Measurements from ENCODE around the gene LCE1B.

The LCE1B gene

GRCh38 chr1:152859696-152860095 lies 47.9 kb downstream of the LCE1B start, which contains the start of gene LCE7A:
LCE7A (plus strand) TSS chr1:152859996; CDS start chr1:152860698, 702 bp downstream.
- no peaks in the 10 kb centered on the region for H3K9me3 ChIP-seq (ENCODE audit: insufficient read depth, low read length, severe bottlenecking)
- H3K79me2 ChIP-seq (ENCODE audit: insufficient read depth, low read length) = no peaks in the 10 kb centered on the region
- H3K36me3 ChIP-seq (ENCODE audit: insufficient read depth, low read length) = no peaks in the 10 kb centered on the region
- no peaks in the 10 kb centered on the region for H3K4me1 ChIP-seq (ENCODE audit: insufficient read depth, low read length)
- DNase-seq (no peak), ATAC-seq (ENCODE audit: insufficient read depth, low read depth) (no peak)
- H3K27ac ChIP-seq (ENCODE audit: low read length) = no peak within 1 kb of the TSS
- H3K4me2 ChIP-seq (ENCODE audit: insufficient read depth, low read length) = no peak within 1 kb of the TSS
- no peaks in the 10 kb centered on the region for H4K20me1 ChIP-seq (ENCODE audit: insufficient read depth, low read length)
- TF ChIP-seq CTCF (IDR thresholded peaks at IDR 0.05; ENCODE audit: borderline replicate concordance, extremely low read depth, low read length, poor library complexity, severe bottlenecking) = no peak
- TF ChIP-seq EZH2 (IDR thresholded peaks at IDR 0.05; ENCODE audit: borderline replicate concordance, low read depth, low read length, severe bottlenecking) = no peak
- no peak within 1 kb of the TSS for H3K4me3 ChIP-seq (ENCODE audit: low read depth in 1 of 2, low read length in 2 of 2)
- H3K9ac ChIP-seq (ENCODE audit: low read depth, low read length) = no peak within 1 kb of the TSS
- H3K27me3 ChIP-seq (ENCODE audit: insufficient read depth, low read length, poor library complexity) = peaks cover 22% of the 10 kb centered on the region
- no peak within 1 kb of the TSS for H2AFZ ChIP-seq (ENCODE audit: low read depth, low read length)

GRCh38 chr1:152860129-152860528 lies 48.4 kb downstream of the LCE1B start:
- ATAC-seq (ENCODE audit: insufficient read depth, low read depth) = no peak
- no peaks in the 10 kb centered on the region for H3K4me1 ChIP-seq (ENCODE audit: insufficient read depth, low read length)
- no peaks in the 10 kb centered on the region for H4K20me1 ChIP-seq (ENCODE audit: insufficient read depth, low read length)
- H3K36me3 ChIP-seq (ENCODE audit: insufficient read depth, low read length) = no peaks in the 10 kb centered on the region
- H2AFZ ChIP-seq (ENCODE audit: low read depth, low read length) = no peak overlapping the region
- H3K27me3 ChIP-seq (ENCODE audit: insufficient read depth, low read length, poor library complexity) = peaks cover 24% of the 10 kb centered on the region
- H3K79me2 ChIP-seq (ENCODE audit: insufficient read depth, low read length) = no peaks in the 10 kb centered on the region
- TF ChIP-seq CTCF (IDR thresholded peaks at IDR 0.05; ENCODE audit: borderline replicate concordance, extremely low read depth, low read length, poor library complexity, severe bottlenecking) (no peak), EZH2 (IDR thresholded peaks at IDR 0.05; ENCODE audit: borderline replicate concordance, low read depth, low read length, severe bottlenecking) (no peak)
- no peak overlapping the region for H3K27ac ChIP-seq (ENCODE audit: low read length)
- H3K4me3 ChIP-seq (ENCODE audit: low read depth in 1 of 2, low read length in 2 of 2) = no peak overlapping the region
- no peak overlapping the region for H3K4me2 ChIP-seq (ENCODE audit: insufficient read depth, low read length)
- H3K9me3 ChIP-seq (ENCODE audit: insufficient read depth, low read length, severe bottlenecking) = no peaks in the 10 kb centered on the region
- DNase-seq = no peak
- H3K9ac ChIP-seq (ENCODE audit: low read depth, low read length) = no peak overlapping the region

- Histone ChIP-seq H3K4me2 (ENCODE audit: insufficient read depth, low read length) (no peak overlapping the region), H3K4me1 (ENCODE audit: insufficient read depth, low read length) (no peaks in the 10 kb centered on the region), H3K27ac (ENCODE audit: low read length) (no peak overlapping the region), H3K36me3 (ENCODE audit: insufficient read depth, low read length) (no peaks in the 10 kb centered on the region), H4K20me1 (ENCODE audit: insufficient read depth, low read length) (no peaks in the 10 kb centered on the region), H3K9me3 (ENCODE audit: insufficient read depth, low read length, severe bottlenecking) (no peaks in the 10 kb centered on the region), H3K9ac (ENCODE audit: low read depth, low read length) (no peak overlapping the region), H3K4me3 (ENCODE audit: low read depth in 1 of 2, low read length in 2 of 2) (no peak overlapping the region), H3K27me3 (ENCODE audit: insufficient read depth, low read length, poor library complexity) (peaks cover 27% of the 10 kb centered on the region), H2AFZ (ENCODE audit: low read depth, low read length) (no peak overlapping the region), H3K79me2 (ENCODE audit: insufficient read depth, low read length) (no peaks in the 10 kb centered on the region)
- no peak for TF ChIP-seq EZH2 (IDR thresholded peaks at IDR 0.05; ENCODE audit: borderline replicate concordance, low read depth, low read length, severe bottlenecking)
- TF ChIP-seq CTCF (IDR thresholded peaks at IDR 0.05; ENCODE audit: borderline replicate concordance, extremely low read depth, low read length, poor library complexity, severe bottlenecking) = no peak
- DNase-seq = no peak
- no peak for ATAC-seq (ENCODE audit: insufficient read depth, low read depth)
These were observed 49.6 kb downstream of the LCE1B start for GRCh38 chr1:152861374-152861773.
